GM21381 (cell line): ENCODE data around the gene ANGPTL4.
"Not testable (repeated sequence)": the region's sequence is repeated elsewhere in the genome, so short reads cannot be mapped to it uniquely, and the experiment has no call there.

Experiments used
- ATAC-seq: cut with Tn5 transposase; IDR thresholded peaks from one replicate; pipeline ENCODE4 v1.9.1; 2021; ENCODE audit warnings: mild to moderate bottlenecking, moderate library complexity; ENCODE audit not compliant: unreplicated experiment

Gene ANGPTL4

DNA sequence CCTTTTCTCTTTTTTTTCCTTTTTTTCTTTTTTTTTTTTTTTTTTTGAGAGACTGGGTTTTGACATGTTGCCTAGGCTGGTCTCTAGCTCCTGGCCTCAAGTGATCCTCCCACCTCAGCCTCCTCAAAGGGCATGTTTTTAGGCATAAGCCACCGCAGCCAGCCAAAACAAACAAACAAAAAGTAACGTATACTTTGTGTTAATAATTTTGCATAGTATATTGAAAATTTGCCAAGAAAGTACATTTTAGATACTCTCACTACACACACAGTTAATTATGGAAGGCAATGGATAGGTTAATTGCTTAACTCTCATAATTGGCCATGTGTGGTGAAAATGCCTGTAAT, 24.6 kb downstream of the ANGPTL4 start:
- ATAC-seq = no peak

- ATAC-seq = peak; percentile 84
Measured at GRCh38 chr19:8389891-8390616, 26.1 kb downstream of the ANGPTL4 start, which contains the start of gene RAB11B. RAB11B (plus strand) TSS chr19:8390360; CDS start chr19:8390417, 57 bp downstream.

DNA sequence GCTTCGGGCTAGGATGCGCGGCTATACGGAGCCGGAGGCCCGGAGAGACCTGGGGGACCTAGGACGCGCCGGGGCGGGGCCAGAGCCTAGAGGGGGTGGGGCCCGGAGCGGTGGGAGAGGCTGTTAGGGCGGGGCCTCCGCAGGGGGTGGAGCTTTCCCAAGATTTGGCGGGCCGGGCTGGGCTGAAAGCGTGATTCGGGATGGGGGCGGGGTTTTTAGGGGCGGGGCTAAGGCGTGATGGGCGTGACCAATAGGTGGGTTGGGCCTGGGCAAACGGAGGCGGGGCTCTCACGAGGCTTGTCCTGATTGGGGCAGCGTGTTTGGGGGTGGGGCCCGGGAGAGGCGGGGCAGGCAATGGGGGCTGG, 26.6 kb downstream of the ANGPTL4 start:
- peak; percentile 35 for ATAC-seq

GRCh38 chr19:8391198-8392016, 27.5 kb downstream of the ANGPTL4 start:
- ATAC-seq = no peak

DNA sequence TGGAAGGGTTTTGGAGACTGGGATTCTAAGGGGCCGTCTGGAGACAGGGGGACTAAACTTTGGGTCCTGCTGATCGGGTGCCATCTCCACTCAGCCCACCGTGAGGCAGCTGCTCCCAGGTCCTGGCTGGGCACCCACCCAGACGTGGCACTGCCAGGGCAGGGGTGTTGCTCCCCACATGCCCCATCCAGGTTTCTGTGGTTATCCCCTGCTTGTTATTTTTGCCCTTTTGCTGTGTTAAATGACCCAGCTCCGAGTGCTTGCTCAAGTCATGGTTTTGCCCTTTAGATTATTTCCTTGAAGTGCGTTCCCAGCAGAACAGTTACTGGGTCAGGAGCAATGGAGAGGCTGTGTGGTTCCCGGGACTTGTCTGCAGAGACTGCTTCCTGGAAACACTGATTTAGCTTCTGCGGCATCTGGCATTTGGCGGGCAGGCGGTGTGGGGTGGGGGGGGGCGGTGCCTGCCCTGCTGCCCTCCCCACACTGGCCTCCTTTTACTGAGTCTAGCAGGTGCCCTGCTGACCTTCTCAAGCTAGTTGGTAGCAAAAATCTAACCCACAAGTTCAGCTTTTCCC, 28.1 kb downstream of the ANGPTL4 start:
- ATAC-seq = no peak

DNA sequence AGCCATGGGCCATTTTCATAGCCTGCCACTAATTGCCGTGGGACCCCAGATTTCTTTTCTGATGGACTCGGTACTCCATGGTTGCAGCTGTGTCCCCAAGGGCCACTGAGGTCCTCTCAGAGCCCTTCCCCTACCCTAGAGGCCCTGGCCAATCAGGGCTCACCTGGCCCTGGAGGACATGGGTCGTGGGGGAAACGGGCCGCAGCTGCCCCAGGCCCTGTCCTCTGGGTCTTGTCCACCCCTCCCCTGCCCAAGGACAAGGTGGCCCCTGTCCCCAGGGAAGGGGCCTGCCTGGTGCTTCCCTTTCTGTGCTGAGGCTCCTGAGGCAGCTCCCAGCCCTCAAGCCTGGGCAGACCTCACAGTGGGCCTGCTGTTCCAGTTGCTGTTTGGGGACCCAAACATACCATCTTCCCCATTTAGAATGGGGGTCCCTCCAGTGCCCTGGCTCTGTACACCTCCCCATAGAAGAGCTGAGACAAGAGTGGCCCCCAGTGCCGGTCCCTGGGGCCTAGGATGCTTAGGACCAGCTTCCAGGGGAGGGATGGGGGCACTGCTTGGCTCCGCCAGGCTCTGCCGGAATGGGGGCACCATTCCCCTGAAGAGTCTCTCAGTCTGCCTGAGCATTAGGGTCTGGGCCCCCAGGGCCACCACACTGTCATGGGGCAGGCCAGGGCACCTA, 29.4 kb downstream of the ANGPTL4 start:
- no peak for ATAC-seq

DNA sequence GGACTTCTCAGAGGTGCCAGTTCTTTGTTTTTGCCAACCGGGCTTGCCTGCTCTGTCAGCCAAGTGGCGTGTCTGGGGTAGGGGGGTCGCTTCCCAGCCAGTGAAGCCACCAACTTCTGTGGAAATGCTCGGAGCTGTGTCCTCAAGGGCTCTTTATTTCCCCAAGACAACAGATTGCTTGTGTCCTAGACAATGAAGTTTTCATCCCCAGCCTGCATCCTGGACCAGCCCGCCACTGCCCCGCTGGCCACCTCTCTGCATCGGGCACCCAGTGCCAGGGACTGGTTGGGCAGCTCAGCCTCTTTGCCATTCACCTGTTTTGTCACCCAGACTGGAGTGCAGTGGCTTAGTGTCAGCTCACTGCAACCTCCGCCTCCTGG, 29.9 kb downstream of the ANGPTL4 start:
- ATAC-seq = no peak

GRCh38 chr19:8395621-8396082, 31.7 kb downstream of the ANGPTL4 start:
- no peak for ATAC-seq

DNA sequence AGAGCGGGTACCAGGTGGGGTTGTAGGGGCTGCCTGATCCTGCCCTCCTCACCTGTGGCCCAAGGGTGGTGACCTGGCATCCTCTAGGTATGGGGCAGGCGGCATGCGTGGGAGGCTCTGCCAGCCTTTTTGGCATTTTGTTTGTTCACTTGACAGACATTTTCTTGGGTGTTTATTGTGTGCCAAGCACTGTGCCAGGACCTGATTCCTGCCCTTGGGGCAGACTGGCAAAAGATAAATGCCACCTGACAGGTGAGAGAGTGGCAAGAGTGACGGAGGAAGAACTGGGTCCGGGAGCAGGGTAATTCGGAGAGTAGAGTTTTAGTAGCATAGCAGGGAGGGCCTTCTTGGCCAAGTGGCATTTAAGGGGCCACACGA, 32.2 kb downstream of the ANGPTL4 start:
- ATAC-seq = no peak

- ATAC-seq = no peak
Measured at GRCh38 chr19:8396563-8397203, 32.7 kb downstream of the ANGPTL4 start.

DNA sequence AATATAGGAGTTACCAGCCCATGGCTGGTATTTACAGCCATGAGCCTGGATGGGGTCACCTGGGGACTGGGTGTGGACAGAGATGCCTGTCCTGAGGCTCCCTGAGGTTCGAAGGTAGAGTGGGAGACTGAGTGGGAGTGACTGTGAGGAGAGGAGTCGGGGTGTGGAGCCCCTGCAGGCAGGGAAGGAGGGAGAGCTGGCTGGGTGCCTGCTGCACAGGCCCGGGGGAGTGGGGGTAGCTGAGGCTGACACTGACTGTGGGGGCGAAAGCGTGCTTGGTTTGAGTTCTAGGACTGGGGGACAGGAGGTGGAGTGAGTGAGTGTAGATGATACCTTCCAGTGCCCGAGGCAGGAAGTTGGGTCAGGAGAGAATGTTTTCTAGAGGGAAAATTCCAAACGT, 33.3 kb downstream of the ANGPTL4 start:
- no peak for ATAC-seq

DNA sequence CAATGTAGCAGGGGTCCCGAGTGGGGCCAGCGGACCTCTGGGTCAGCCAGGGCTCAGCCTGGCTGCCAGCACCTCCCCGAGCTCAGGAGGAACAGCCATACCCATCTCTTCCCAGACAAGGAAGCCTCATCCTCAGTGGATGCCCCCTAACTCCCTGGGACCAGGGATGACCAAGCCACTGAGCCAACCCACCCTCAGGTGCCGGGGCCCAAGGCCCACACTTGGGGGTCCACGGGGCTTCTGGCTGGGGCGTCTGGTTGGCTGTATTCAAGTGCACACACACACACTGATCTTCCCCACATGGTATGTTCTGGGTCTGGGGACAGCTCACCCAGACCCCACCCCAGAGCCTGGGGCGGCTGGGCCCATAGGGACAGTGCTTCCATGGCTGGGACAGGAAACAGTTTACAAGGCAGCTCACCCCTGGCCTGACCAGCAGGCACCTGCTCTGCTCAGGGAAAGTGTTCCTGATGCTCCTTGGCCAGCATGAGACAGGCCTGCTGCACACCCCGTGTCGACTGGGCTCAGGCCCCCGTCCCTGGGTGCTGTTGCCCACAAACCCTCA, 33.9 kb downstream of the ANGPTL4 start:
- no peak for ATAC-seq

DNA sequence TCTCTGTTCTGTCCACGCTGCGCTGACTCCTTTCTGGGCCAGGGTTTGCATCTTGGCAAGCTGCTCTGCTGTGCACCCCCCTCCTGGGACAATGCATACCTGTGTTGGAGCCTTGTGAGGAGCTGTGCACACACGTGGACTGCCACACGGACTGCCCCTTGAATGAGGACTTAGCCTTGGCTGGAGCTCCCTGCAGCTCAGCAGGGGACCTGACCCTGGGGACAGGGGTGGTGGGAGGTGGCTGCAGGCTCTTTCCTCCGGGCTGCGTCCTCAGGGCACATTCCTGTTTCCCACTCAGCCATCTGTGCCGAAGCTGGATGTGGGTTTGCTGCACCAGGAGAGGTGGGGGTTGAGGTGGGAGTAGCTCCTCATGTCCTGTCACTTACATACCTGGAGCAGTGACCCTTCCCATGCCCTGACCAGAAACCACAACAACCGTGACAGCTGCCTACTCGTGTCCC, 34.4 kb downstream of the ANGPTL4 start:
- ATAC-seq = no peak

DNA sequence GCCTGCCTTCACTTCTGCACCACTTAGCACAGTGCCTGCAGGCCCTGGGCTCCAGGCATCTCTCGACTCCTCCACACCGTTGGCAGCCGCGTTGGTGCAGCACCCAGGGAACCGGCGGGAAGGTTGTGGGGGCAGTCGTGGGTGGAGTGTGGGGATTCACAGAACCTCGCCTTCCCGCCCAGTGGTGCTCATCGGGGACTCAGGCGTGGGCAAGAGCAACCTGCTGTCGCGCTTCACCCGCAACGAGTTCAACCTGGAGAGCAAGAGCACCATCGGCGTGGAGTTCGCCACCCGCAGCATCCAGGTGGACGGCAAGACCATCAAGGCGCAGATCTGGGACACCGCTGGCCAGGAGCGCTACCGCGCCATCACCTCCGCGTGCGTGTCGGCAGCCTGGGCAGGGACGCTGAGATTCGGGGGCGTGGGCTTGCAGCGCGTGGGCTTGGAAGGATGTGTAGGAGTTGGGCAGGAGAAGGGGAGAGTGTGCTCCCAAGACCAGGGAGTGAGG, 35.8 kb downstream of the ANGPTL4 start:
- no peak for ATAC-seq

GRCh38 chr19:8401981-8402411, 38.0 kb downstream of the ANGPTL4 start:
- ATAC-seq = no peak

DNA sequence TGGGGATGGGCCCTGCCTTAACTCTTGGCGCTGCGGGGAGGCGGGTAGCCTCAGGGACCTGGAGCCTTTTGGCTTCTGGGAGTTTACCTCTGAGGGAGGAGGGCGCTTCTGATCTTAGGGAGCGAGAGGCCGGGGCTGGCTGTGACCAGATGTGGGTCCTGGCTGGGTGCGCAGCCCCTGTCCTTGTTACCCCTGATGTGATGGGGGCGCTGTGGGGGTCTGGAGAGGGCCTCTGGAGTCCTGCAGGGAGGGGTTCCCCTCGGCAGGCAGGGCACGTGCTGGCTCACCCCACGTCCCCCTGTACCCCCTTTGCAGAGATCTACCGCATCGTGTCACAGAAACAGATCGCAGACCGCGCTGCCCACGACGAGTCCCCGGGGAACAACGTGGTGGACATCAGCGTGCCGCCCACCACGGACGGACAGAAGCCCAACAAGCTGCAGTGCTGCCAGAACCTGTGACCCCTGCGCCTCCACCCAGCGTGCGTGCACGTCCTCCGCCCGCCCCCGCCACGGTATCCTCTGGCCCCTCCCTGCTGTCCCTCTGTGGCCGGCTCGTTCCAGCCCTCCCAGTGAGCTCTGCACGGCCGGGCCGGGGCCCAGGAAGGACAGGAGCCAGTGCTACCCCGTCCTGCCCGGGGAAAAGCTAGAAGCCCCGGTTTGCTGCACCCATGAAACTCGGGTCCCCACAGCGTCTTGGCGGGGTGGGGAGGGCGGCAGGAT, 39.3 kb downstream of the ANGPTL4 start:
- ATAC-seq = no peak

GRCh38 chr19:8403820-8404109, 39.8 kb downstream of the ANGPTL4 start:
- no peak for ATAC-seq

DNA sequence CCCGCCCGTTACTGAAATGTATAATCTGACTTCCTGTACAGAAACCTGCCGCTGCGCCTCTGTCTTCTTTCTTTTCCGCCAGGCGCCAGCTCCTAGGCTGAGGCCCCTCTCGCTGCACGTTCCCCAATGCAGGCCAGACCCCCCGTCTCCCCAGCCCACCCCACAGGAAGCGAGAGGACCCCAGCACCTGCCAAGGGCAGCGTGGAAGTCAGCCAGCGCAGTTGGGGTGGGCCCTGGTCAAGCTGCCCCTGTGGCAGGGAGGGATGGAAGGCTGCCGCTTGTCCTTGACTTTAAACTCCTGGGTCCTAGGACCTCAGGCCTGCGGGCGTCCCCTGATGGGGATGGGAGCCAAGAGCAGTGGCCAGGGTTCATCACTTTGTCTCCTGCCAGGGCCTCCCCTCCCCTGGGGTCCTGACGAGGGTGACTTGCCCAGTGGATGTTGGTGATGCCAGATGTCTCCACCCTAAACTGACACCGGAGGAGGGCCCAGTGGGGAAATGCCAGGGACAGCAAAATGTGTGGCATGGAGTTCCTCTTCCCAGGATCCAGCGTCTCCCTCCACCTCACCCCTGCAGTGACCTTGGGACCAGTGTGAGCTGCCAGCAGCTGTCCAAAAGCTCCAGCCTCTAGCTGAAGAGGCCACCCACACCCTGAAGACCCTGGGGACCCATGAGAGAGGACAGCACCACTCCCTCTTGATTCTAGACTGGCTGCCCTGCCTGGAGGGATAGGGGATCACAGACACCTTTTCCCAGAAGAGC, 40.6 kb downstream of the ANGPTL4 start:
- no peak for ATAC-seq

- ATAC-seq = not testable (repeated sequence)
Measured at GRCh38 chr19:8410718-8411117, 46.8 kb downstream of the ANGPTL4 start.
